IMR-90 (cell line): ENCODE data around the gene MYCBPAP.

Experiments
- BHLHE40 ChIP-seq: fragments of 150-350 bp; IDR thresholded peaks from 2 replicates; pipeline ENCODE4 v1.6.1; 2016; ENCODE audit warnings: mild to moderate bottlenecking, low read depth, low read length
- CEBPB ChIP-seq: IDR thresholded peaks from 2 replicates; pipeline ENCODE4 v1.6.1; 2012; ENCODE audit warnings: low read depth, low read length, improper control_type of control experiment
- CTCF ChIP-seq: conservative IDR thresholded peaks from 2 replicates; pipeline ENCODE4 v1.5.1; 2012; ENCODE audit warnings: mild to moderate bottlenecking, low read depth, low read length, improper control_type of control experiment
- MAFK ChIP-seq: IDR thresholded peaks from 2 replicates; pipeline ENCODE4 v1.6.1; 2012; ENCODE audit warnings: low read depth, low read length, improper control_type of control experiment
- MXI1 ChIP-seq: IDR thresholded peaks from 2 replicates; pipeline ENCODE4 v1.6.1; 2012; ENCODE audit warnings: low read depth, mild to moderate bottlenecking, low read length, moderate library complexity, borderline replicate concordance
- POLR2A ChIP-seq: IDR thresholded peaks from 2 replicates; pipeline ENCODE4 v1.6.1; 2012; ENCODE audit warnings: mild to moderate bottlenecking, low read depth, low read length
- RAD21 ChIP-seq: IDR thresholded peaks from 2 replicates; pipeline ENCODE4 v1.6.1; 2012; ENCODE audit warnings: low read length, improper control_type of control experiment
- RCOR1 ChIP-seq: IDR thresholded peaks from 2 replicates; pipeline ENCODE4 v1.6.1; 2012; ENCODE audit warnings: mild to moderate bottlenecking, low read length, improper control_type of control experiment; ENCODE audit not compliant: insufficient replicate concordance

GRCh38 chr17:50579399-50579798 lies 71.2 kb downstream of the MYCBPAP start:
- TF ChIP-seq RAD21 (no peak), POLR2A (no peak), MAFK (no peak), BHLHE40 (no peak), CTCF (no peak), MXI1 (no peak), CEBPB (no peak), RCOR1 (no peak)
